B cell (primary cell): ENCODE results near the gene SEMA7A. TPM values are rescaled to one million over a fixed set of nuclear protein-coding genes. Genes with fewer than 3 reads are reported as not detected.

Experiments
- ATAC-seq: fragments of 200-7000 bp; cut with Tn5 transposase; one replicate; pipeline ENCODE4 v1.10.0; 2021; ENCODE audit warnings: low read depth, mild to moderate bottlenecking, moderate number of reproducible peaks, moderate library complexity
- CTCF ChIA-PET: fragments of 350-600 bp; sonication (Branson Sonifier 250); formaldehyde crosslinking; loops from one replicate; lab custom pipeline; 2021; ENCODE audit warnings: antibody characterized with exemption, inconsistent platforms; lab: Charles Lee
- POLR2A ChIA-PET: fragments of 350-600 bp; sonication (Branson Sonifier 250); formaldehyde crosslinking; loops from one replicate; lab custom pipeline; 2021; ENCODE audit warnings: antibody characterized with exemption; lab: Charles Lee
- DNase-seq: peaks from one replicate; pipeline ENCODE4 v3.0.0; 2013
- H2AFZ ChIP-seq: 2 replicates; pipeline ENCODE4 v1.6.1; 2012; ENCODE audit warnings: mild to moderate bottlenecking, low read depth, low read length; ENCODE audit not compliant: insufficient read depth, poor library complexity, severe bottlenecking
- H3K27ac ChIP-seq, 2 donors: 1 replicate in 1 of 2; 2 replicates in 1 of 2; pipeline ENCODE4 v1.5.1; 2012 to 2013; ENCODE audit warnings: low read length in 2 of 2, mild to moderate bottlenecking in 2 of 2, moderate library complexity in 1 of 2
- H3K27me3 ChIP-seq, 4 experiments: fragments of 200-600 bp in 1 of 4; sonication (generic) in 1 of 4; replicated peaks in 1 of 4; 1 replicate in 2 of 4; 2 replicates in 2 of 4; pipeline versions ENCODE4 v1.6.1 to v1.7.0; 2013 to 2016; ENCODE audit warnings: low read length in 3 of 4, mild to moderate bottlenecking in 2 of 4, mixed read lengths in 1 of 4, moderate library complexity in 1 of 4; ENCODE audit not compliant: insufficient read depth in 4 of 4, control insufficient read depth in 3 of 4; ENCODE audit errors: control extremely low read depth in 1 of 4
- H3K36me3 ChIP-seq, 2 experiments: replicated peaks in 1 of 2; 1 replicate in 1 of 2; 2 replicates in 1 of 2; pipeline versions ENCODE4 v1.6.1 to v1.7.1; 2013; ENCODE audit warnings: low read length in 1 of 2; ENCODE audit not compliant: insufficient read depth in 2 of 2, control insufficient read depth in 1 of 2; ENCODE audit errors: control extremely low read depth in 1 of 2, extremely low read depth in 1 of 2
- H3K4me1 ChIP-seq, 2 donors: fragments of 200-600 bp in 1 of 2; sonication (generic) in 1 of 2; 1 replicate in 1 of 2; 2 replicates in 1 of 2; pipeline versions ENCODE4 v1.5.1 to v1.6.1; 2013 to 2017; ENCODE audit warnings: low read length in 2 of 2; ENCODE audit not compliant: control insufficient read depth in 2 of 2, insufficient read depth in 2 of 2
- H3K4me2 ChIP-seq: replicated peaks from 2 replicates; pipeline ENCODE3; 2012; ENCODE audit warnings: mild to moderate bottlenecking, low read depth, low read length; ENCODE audit not compliant: poor library complexity, severe bottlenecking
- H3K4me3 ChIP-seq, 5 experiments: fragments of 200-600 bp in 1 of 5; sonication (generic) in 1 of 5; 1 replicate in 3 of 5; 2 replicates in 2 of 5; pipeline versions ENCODE4 v1.5.1 to v1.7.0; 2011 to 2016; ENCODE audit warnings: low read length in 4 of 5, mild to moderate bottlenecking in 4 of 5, low read depth in 2 of 5, control low read depth in 1 of 5, moderate library complexity in 1 of 5; ENCODE audit not compliant: insufficient read depth in 1 of 5; ENCODE audit errors: control extremely low read depth in 1 of 5, extremely low read depth in 1 of 5
- H3K79me2 ChIP-seq: fragments of 200-600 bp; sonication (generic); one replicate; pipeline ENCODE4 v1.6.0; 2016; ENCODE audit warnings: low read length; ENCODE audit not compliant: control insufficient read depth, insufficient read depth
- H3K9ac ChIP-seq: fragments of 200-600 bp; sonication (generic); 2 replicates; pipeline ENCODE4 v1.6.1; 2017; ENCODE audit warnings: mild to moderate bottlenecking, low read length, moderate library complexity
- H3K9me3 ChIP-seq, 3 donors: one replicate each; pipeline versions ENCODE4 v1.6.1 to v1.7.1; 2013; ENCODE audit warnings: low read length in 2 of 3; ENCODE audit not compliant: control insufficient read depth in 2 of 3, insufficient read depth in 1 of 3; ENCODE audit errors: control extremely low read depth in 1 of 3
- H4K20me1 ChIP-seq: 2 replicates; pipeline ENCODE4 v1.6.0; 2012; ENCODE audit warnings: mild to moderate bottlenecking, low read length; ENCODE audit not compliant: insufficient read depth, control insufficient read depth, poor library complexity, severe bottlenecking
- H3K27ac Mint-ChIP-seq: one replicate; pipeline ENCODE4 v1.8.0; 2021; ENCODE audit warnings: mixed read lengths
- H3K27me3 Mint-ChIP-seq: one replicate; pipeline ENCODE4 v1.8.0; 2021; ENCODE audit warnings: mixed read lengths
- H3K4me1 Mint-ChIP-seq: one replicate; pipeline ENCODE4 v1.8.0; 2021; ENCODE audit warnings: mixed read lengths
- H3K4me3 Mint-ChIP-seq: one replicate; pipeline ENCODE4 v1.8.0; 2021; ENCODE audit warnings: mixed read lengths
- H3K9me3 Mint-ChIP-seq: one replicate; pipeline ENCODE4 v1.8.0; 2022; ENCODE audit warnings: mixed read lengths; ENCODE audit not compliant: insufficient read depth
- CTCF ChIP-seq: fragments of 200-600 bp; IDR thresholded peaks from one replicate; pipeline ENCODE4 v1.8.0; 2022; ENCODE audit warnings: antibody characterized with exemption, mild to moderate bottlenecking
- EZH2 ChIP-seq: IDR thresholded peaks from 2 replicates; pipeline ENCODE4 v1.6.1; 2012; ENCODE audit warnings: borderline replicate concordance, low read depth, mild to moderate bottlenecking, moderate library complexity, low read length; ENCODE audit not compliant: insufficient read depth, poor library complexity, severe bottlenecking
- WGBS: methylation state at CpG from one replicate; pipeline ENCODE4 v1.1.5; 2013; ENCODE audit warnings: missing lambda C conversion rate; ENCODE audit not compliant: insufficient coverage; 5-methylcytosine and 5-hydroxymethylcytosine counted together
- intact Hi-C: fragments of 100-400 bp; cut with micrococcal nuclease; formaldehyde crosslinking; loops from one replicate; pipeline ENCODE4 v1.10.0; 2022
- polyA plus RNA-seq: library from polyadenylated mRNA; depleted of rRNA; stranded (reverse); fragments of >200 nt; gene quantifications from 2 replicates; pipeline ENCODE4 v1.2.3, GENCODE V29; 2012
- total RNA-seq, 2 donors: library from RNA; stranded (reverse); fragments of 120-200 nt in 1 of 2; gene quantifications; 1 replicate in 1 of 2; 2 replicates in 1 of 2; pipeline versions ENCODE4 v1.2.3 to v1.2.4, GENCODE V29; 2013 to 2022

SEMA7A gene
- total and polyA plus RNA-seq, 2 donors (not counting 1 experiment from before 2014, with no cell fraction given) = 42.0 to 44.2 TPM

DNA sequence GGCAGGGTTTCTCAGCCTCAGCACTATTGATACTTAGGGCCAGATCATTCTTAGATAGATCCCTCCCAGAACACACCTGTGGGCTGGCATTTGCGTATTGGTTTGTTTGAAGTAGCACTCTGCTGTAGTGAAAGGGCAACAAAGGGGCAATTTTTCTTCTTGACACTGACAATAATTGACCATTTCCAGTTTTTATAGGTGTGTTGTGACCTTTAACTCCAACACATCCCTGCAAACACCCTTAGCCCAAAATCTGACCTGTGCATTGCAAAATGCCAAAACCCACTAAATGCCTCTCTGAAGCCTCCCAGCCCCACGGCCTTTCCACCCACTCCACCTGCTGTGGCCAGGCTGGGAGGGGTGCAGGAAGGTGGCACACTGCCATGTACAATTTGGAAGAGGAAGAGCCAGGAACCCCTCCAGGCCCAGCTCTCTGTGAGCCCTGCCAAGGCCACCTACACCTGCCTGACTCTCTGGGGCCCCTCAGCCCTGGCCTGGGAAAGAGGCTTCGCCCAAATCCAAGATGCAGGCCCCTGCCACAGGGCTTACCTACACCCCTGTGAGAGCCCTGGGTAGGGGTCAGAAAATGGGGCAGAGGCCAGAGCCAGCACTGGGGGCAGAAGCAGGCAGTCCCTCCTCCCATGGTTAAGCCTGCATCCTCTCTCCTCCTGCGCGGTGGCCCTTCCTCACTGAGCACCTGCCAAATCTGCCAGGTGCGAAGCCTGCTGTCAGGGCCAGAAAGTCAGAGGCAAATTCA, 56.8 kb downstream of the SEMA7A start:
- Histone ChIP-seq H3K4me1 (peaks cover 13 to 22% of the 10 kb centered on the region in 2 donors), H2AFZ (no peak overlapping the region), H3K9me3 (no peaks in the 10 kb centered on the region), H3K27ac (no peak overlapping the region), H3K27me3 (no peaks in the 10 kb centered on the region), H3K9ac (no peak overlapping the region), H3K4me3 (no peak overlapping the region), H3K36me3 (no peaks in the 10 kb centered on the region), H3K79me2 (peaks cover 4% of the 10 kb centered on the region), H4K20me1 (no peaks in the 10 kb centered on the region), H3K4me2 (no peak overlapping the region)
- intact Hi-C loops = loop anchor here (10.0 kb wide), 1 partner anchor 1358 kb away; no protein-coding TSS in a partner anchor
- no peak for ATAC-seq
- peaks cover under 1% of the 10 kb centered on the region for H3K27me3 Mint-ChIP-seq
- no peak for TF ChIP-seq CTCF
- TF ChIP-seq EZH2 = no peak
- H3K9me3 Mint-ChIP-seq = no peaks in the 10 kb centered on the region
- ChIA-PET POLR2A (interaction anchor here (0.8 to 2.9 kb wide), 2 partner anchors 57 to 60 kb away, joined by 4 to 12 read pairs; partner anchors contain the start of gene SEMA7A), CTCF (interaction anchor here (0.6 to 23.1 kb wide), 14 partner anchors 8 to 1064 kb away, joined by 4 to 855 read pairs (median 8); partner anchors contain the start of gene SEMA7A)
- no peak for DNase-seq
- peaks cover 22% of the 10 kb centered on the region for H3K4me1 Mint-ChIP-seq
- no peak overlapping the region for H3K4me3 Mint-ChIP-seq
- 64% methylated on average over 4 of the region's 6 CpGs for WGBS
- no peak overlapping the region for H3K27ac Mint-ChIP-seq

DNA sequence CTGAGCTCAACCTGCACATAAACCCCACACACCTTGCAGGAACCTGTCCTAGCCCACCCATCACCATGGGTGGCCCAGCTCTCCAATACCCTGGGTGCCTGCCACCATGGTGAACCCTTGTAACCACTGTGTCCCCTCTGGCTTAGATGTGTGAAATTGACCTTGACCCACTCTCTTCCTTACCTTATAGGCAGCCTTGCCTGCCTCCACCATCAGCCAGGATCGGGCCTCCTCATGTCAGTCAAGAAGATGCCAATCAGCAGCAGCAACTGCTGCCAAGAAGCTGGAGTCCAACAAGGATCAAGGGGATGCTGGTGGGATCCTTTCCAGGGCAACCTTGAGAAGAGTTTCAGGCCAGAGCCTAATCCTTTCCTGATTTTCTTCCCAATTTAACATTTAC, 57.5 kb downstream of the SEMA7A start:
- Mint-ChIP-seq H3K4me1 (peaks cover 20% of the 10 kb centered on the region), H3K27ac (no peak overlapping the region), H3K9me3 (no peaks in the 10 kb centered on the region), H3K4me3 (no peak overlapping the region), H3K27me3 (peaks cover 3% of the 10 kb centered on the region)
- Histone ChIP-seq H3K79me2 (no peaks in the 10 kb centered on the region), H3K27ac (no peak overlapping the region), H4K20me1 (no peaks in the 10 kb centered on the region), H3K4me2 (no peak overlapping the region), H3K4me1 (peaks cover 13 to 22% of the 10 kb centered on the region in 2 donors), H3K9me3 (no peaks in the 10 kb centered on the region), H2AFZ (no peak overlapping the region), H3K9ac (no peak overlapping the region), H3K36me3 (no peaks in the 10 kb centered on the region), H3K27me3 (no peaks in the 10 kb centered on the region), H3K4me3 (no peak overlapping the region)
- 100% methylated on average over 1 of the region's 1 CpG for WGBS
- DNase-seq (peak; percentile 23), ATAC-seq (no peak)
- intact Hi-C loops = loop anchor here (10.0 kb wide), 1 partner anchor 1359 kb away; no protein-coding TSS in a partner anchor
- POLR2A ChIA-PET = interaction anchor here (0.8 kb wide), 1 partner anchor 61 kb away, joined by 4 read pairs; no protein-coding TSS in a partner anchor
- TF ChIP-seq CTCF (no peak), EZH2 (no peak)
- CTCF ChIA-PET = interaction anchor here (0.9 to 23.1 kb wide), 20 partner anchors 9 to 526 kb away, joined by 3 to 855 read pairs (median 8); partner anchors contain the start of genes ARID3B, SEMA7A and UBL7
